HepG2 (cell line): ENCODE measurements around the gene CCSER1.

Source experiments
- ELF1 ChIP-seq: sonication (generic); formaldehyde crosslinking; IDR thresholded peaks from 2 replicates; pipeline ENCODE4 v1.4.0; 2020; ENCODE audit warnings: missing genetic modification reagents
- EP300 ChIP-seq, 3 experiments: sonication (generic) in 1 of 3; formaldehyde crosslinking in 1 of 3; IDR thresholded peaks; 2 replicates each; pipeline versions ENCODE4 v1.5.1 to v1.6.1; 2011 to 2020; ENCODE audit warnings: low read depth in 2 of 3, low read length in 2 of 3, borderline replicate concordance in 1 of 3, improper control_type of control experiment in 1 of 3, mild to moderate bottlenecking in 1 of 3, missing genetic modification reagents in 1 of 3, moderate library complexity in 1 of 3
- FOSL2 ChIP-seq: sonication (generic); formaldehyde crosslinking; IDR thresholded peaks from 2 replicates; pipeline ENCODE4 v1.4.0; 2020; ENCODE audit warnings: missing genetic modification reagents
- FOXM1 ChIP-seq: sonication (generic); formaldehyde crosslinking; IDR thresholded peaks from 2 replicates; pipeline ENCODE4 v1.5.0; 2020; ENCODE audit warnings: missing genetic modification reagents
- GTF2F1 ChIP-seq: fragments of 150-350 bp; IDR thresholded peaks from 2 replicates; pipeline ENCODE4 v1.6.1; 2014; ENCODE audit warnings: low read length
- KAT7 ChIP-seq: IDR thresholded peaks from 2 replicates; pipeline ENCODE4 v1.6.1; 2018; ENCODE audit warnings: borderline replicate concordance, missing compliant biosample characterization
- POLR2A ChIP-seq, 2 experiments: IDR thresholded peaks; 2 replicates each; pipeline ENCODE4 v1.6.1; 2011; ENCODE audit warnings: low read depth in 2 of 2, low read length in 2 of 2, mild to moderate bottlenecking in 1 of 2, moderate library complexity in 1 of 2; ENCODE audit not compliant: insufficient read depth in 1 of 2
- TCF7L2 ChIP-seq: IDR thresholded peaks from 2 replicates; pipeline ENCODE4 v1.6.1; 2011; ENCODE audit warnings: mild to moderate bottlenecking, low read depth, low read length, moderate library complexity
- ZNF768 ChIP-seq: sonication (generic); formaldehyde crosslinking; IDR thresholded peaks from 2 replicates; pipeline ENCODE4 v1.4.0; 2020; ENCODE audit warnings: missing genetic modification reagents
- ZNF776 ChIP-seq: sonication (generic); formaldehyde crosslinking; IDR thresholded peaks from 2 replicates; pipeline ENCODE4 v1.4.0; 2020; ENCODE audit warnings: mild to moderate bottlenecking, missing genetic modification reagents
- TF ChIP-seq, protein P1 (sequence below): sonication (generic); formaldehyde crosslinking; IDR thresholded peaks from 2 replicates; pipeline ENCODE4 v1.4.0; 2020; ENCODE audit warnings: mild to moderate bottlenecking, missing genetic modification reagents
- TF ChIP-seq, protein P2 (sequence below): sonication (generic); formaldehyde crosslinking; IDR thresholded peaks from 2 replicates; pipeline ENCODE4 v1.4.0; 2020; ENCODE audit warnings: missing genetic modification reagents
- TF ChIP-seq, protein P3 (sequence below): sonication (generic); formaldehyde crosslinking; IDR thresholded peaks from 2 replicates; pipeline ENCODE4 v1.8.0; 2022; ENCODE audit warnings: low read depth, missing genetic modification reagents

DNA sequence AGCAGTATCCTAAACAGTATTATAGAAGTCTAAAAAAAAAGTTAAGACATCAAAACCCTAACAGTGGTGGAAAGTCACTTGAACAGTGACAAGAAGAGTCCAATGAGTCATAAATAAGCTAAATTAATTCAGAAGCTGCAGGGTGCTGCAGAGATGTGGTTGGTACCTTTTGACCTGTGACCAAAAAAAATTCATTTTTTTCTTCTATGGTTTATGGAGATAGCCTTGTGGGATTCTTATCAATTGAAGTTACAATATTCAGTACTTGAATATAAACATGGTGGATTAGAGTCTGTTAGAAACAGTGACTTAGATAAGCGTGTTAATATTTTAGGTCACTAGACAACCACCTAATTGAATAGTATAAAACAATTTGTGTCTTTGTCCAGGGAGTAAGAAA, 35.4 kb downstream of the CCSER1 start:
- TF ChIP-seq, protein P1, sequence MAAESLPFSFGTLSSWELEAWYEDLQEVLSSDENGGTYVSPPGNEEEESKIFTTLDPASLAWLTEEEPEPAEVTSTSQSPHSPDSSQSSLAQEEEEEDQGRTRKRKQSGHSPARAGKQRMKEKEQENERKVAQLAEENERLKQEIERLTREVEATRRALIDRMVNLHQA (CRISPR knock-in tag): no peak
- TF ChIP-seq, protein P2, sequence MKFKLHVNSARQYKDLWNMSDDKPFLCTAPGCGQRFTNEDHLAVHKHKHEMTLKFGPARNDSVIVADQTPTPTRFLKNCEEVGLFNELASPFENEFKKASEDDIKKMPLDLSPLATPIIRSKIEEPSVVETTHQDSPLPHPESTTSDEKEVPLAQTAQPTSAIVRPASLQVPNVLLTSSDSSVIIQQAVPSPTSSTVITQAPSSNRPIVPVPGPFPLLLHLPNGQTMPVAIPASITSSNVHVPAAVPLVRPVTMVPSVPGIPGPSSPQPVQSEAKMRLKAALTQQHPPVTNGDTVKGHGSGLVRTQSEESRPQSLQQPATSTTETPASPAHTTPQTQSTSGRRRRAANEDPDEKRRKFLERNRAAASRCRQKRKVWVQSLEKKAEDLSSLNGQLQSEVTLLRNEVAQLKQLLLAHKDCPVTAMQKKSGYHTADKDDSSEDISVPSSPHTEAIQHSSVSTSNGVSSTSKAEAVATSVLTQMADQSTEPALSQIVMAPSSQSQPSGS (CRISPR knock-in tag): no peak
- TF ChIP-seq GTF2F1 (no peak), FOXM1 (CRISPR knock-in tag) (no peak), FOSL2 (no peak), POLR2A (IDR thresholded peaks at IDR 0.05; ENCODE audit: insufficient read depth in 1 of 2, low read depth in 2 of 2, low read length in 2 of 2) (no peak), KAT7 (CRISPR knock-in tag) (no peak), ZNF768 (CRISPR knock-in tag) (no peak), ZNF776 (CRISPR knock-in tag) (no peak), TCF7L2 (no peak), EP300 (IDR thresholded peaks at IDR 0.05; ENCODE audit: low read depth in 2 of 2, low read length in 2 of 2) (no peak), EP300 (CRISPR knock-in tag; IDR thresholded peaks at IDR 0.05; ENCODE audit: borderline replicate concordance) (no peak), ELF1 (CRISPR knock-in tag) (no peak)
- TF ChIP-seq, protein P3, sequence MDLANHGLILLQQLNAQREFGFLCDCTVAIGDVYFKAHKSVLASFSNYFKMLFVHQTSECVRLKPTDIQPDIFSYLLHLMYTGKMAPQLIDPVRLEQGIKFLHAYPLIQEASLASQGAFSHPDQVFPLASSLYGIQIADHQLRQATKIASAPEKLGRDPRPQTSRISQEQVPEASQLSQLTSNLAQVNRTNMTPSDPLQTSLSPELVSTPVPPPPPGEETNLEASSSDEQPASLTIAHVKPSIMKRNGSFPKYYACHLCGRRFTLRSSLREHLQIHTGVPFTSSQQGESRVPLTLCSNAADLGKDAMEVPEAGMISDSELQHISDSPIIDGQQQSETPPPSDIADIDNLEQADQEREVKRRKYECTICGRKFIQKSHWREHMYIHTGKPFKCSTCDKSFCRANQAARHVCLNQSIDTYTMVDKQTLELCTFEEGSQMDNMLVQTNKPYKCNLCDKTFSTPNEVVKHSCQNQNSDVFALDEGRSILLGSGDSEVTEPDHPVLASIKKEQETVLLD (CRISPR knock-in tag): no peak
